Activated T-cell treated with anti-CD3 and anti-CD28 coated beads, Interleukin-2, amount 50 U/mL, for 24 hours (primary cell): Measurements from ENCODE around the gene NRXN3.

Experiments used
- DNase-seq: peaks from one replicate; pipeline ENCODE4 v3.0.0-alpha.2; 2020
- H3K27ac Mint-ChIP-seq: 2 replicates; pipeline ENCODE4 v1.8.0; 2020; ENCODE audit warnings: mild to moderate bottlenecking, mixed read lengths
- H3K27me3 Mint-ChIP-seq: 2 replicates; pipeline ENCODE4 v1.8.0; 2020; ENCODE audit warnings: mixed read lengths
- H3K36me3 Mint-ChIP-seq: 2 replicates; pipeline ENCODE4 v1.8.0; 2020; ENCODE audit warnings: low read depth, mixed read lengths
- H3K4me1 Mint-ChIP-seq: 2 replicates; pipeline ENCODE4 v1.8.0; 2020; ENCODE audit warnings: low read depth, mixed read lengths
- H3K4me3 Mint-ChIP-seq: 2 replicates; pipeline ENCODE4 v1.8.0; 2020; ENCODE audit warnings: mild to moderate bottlenecking, moderate library complexity, mixed read lengths
- H3K9me3 Mint-ChIP-seq: 2 replicates; pipeline ENCODE4 v1.8.0; 2020; ENCODE audit warnings: mixed read lengths

Gene NRXN3

DNA sequence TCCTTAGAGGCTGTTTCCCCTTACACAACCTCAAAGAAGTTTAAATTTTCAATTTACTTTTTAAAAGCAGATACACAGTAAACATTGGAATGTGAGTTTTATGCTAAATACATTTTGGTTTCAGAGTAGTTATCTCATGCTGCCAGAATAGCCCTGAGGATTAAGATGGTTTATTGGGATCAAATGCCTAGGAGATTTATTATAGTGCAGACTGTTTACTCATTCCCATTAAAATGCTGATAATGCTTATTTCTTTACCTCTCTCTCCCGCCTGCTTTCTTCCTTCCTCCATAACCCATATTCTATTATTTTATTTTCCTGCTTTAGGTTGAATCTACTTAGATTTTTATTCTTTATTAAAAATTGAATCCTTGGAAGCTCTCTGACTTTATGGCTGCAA, 1701.0 kb downstream of the NRXN3 start:
- no peak overlapping the region for H3K4me3 Mint-ChIP-seq
- H3K36me3 Mint-ChIP-seq, result no peaks in the 10 kb centered on the region
- no peaks in the 10 kb centered on the region for H3K27me3 Mint-ChIP-seq
- no peak for DNase-seq
- H3K9me3 Mint-ChIP-seq, result no peaks in the 10 kb centered on the region
- H3K27ac Mint-ChIP-seq, result no peak overlapping the region
- no peaks in the 10 kb centered on the region for H3K4me1 Mint-ChIP-seq

DNA sequence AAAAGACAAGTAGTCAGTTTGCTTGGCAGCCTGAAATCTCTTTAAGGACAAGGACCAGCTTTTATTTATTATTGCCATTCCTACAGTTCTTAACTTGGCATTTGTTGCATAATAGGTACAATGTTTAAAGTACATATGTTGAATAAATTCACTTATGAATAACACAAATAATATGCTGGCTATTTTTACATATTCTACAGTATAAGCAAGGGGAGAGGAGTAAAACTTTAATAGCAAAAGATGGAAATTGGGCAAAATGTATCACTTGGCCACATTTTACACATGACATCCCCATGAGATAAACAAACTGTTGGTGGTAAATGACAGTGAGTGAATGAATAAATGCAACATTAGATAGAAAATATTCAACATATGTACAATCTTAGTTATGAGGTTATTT, 1708.1 kb downstream of the NRXN3 start:
- Mint-ChIP-seq H3K27me3 (no peaks in the 10 kb centered on the region), H3K9me3 (peaks cover 5% of the 10 kb centered on the region), H3K4me1 (no peaks in the 10 kb centered on the region), H3K4me3 (no peak overlapping the region), H3K27ac (no peak overlapping the region), H3K36me3 (no peaks in the 10 kb centered on the region)
- DNase-seq, result no peak

DNA sequence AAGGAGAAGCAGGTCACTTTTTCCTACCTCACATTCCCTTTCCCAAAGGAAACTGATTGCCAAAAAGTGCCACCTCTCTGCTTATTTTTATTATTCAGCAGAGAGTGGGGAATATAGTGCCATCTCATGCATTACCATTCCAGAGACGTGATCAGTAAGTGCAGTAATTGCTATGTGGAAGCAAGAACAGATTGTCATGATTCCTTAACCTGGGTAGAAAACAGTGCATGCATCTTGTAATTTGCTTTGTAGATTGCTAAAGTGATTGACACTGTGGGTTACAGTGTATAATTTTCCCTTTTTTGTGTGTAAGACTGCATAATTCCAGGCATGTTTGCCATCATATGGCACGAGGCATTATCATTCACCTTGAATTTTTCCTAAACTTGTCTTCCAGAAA, 1708.6 kb downstream of the NRXN3 start:
- no peak for DNase-seq
- Mint-ChIP-seq H3K36me3 (no peaks in the 10 kb centered on the region), H3K9me3 (peaks cover 5% of the 10 kb centered on the region), H3K27me3 (no peaks in the 10 kb centered on the region), H3K27ac (no peak overlapping the region), H3K4me1 (no peaks in the 10 kb centered on the region), H3K4me3 (no peak overlapping the region)

DNA sequence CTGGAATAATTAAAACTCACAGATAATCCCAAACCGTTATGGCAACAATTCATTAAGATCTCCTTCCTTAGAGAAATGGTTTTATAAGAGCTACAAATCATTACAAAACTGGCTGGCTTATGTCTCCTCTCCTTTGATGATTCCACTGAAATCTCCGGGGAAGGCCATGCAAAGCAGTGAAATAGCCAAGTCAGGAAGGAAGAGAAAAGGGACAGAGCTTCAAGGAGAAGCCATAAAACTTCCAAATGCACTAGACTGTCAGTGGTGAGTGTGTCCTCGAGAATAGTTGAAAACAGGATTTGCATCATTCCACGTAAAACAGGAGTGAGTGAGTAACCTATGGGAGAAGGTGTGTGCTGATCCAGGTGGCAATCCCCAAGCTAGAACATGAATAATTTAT, 1711.1 kb downstream of the NRXN3 start:
- no peak overlapping the region for H3K4me3 Mint-ChIP-seq
- no peaks in the 10 kb centered on the region for H3K36me3 Mint-ChIP-seq
- H3K9me3 Mint-ChIP-seq, result peaks cover 4% of the 10 kb centered on the region
- H3K27ac Mint-ChIP-seq, result no peak overlapping the region
- H3K27me3 Mint-ChIP-seq, result no peaks in the 10 kb centered on the region
- DNase-seq, result no peak
- H3K4me1 Mint-ChIP-seq, result no peaks in the 10 kb centered on the region

- H3K27me3 Mint-ChIP-seq, result no peaks in the 10 kb centered on the region
- no peaks in the 10 kb centered on the region for H3K4me1 Mint-ChIP-seq
- H3K27ac Mint-ChIP-seq, result no peak overlapping the region
These were observed 1720.4 kb downstream of the NRXN3 start for GRCh38 chr14:79890527-79890926.

GRCh38 chr14:79896009-79896408, 1725.8 kb downstream of the NRXN3 start:
- Mint-ChIP-seq H3K4me1 (no peaks in the 10 kb centered on the region), H3K4me3 (no peak overlapping the region), H3K36me3 (no peaks in the 10 kb centered on the region), H3K27me3 (no peaks in the 10 kb centered on the region), H3K27ac (no peak overlapping the region), H3K9me3 (peaks cover 2% of the 10 kb centered on the region)
- no peak for DNase-seq

More at GRCh38 chr14:79890527-79890926, 1720.4 kb downstream of the NRXN3 start:
- no peak for DNase-seq
- H3K4me3 Mint-ChIP-seq, result no peak overlapping the region
- no peaks in the 10 kb centered on the region for H3K9me3 Mint-ChIP-seq
- no peaks in the 10 kb centered on the region for H3K36me3 Mint-ChIP-seq

DNA sequence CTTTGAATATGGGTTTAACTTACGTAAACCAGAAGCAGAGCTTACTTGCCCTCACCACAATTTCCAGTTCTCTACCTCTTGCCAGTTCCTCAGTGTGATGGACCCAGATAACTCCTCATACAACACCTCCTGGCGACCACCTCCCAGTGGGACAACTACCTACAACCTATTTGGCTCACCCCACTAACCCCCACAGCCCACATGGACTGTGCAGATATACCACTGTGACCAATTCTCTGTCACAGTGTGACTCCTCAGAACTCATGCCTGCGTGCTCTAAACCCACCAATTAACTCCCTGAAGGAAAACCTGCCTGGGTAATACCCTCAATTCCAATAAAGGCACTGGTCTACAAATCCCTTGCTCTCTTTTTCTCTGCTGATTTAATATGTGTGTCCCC, 1729.4 kb downstream of the NRXN3 start:
- Mint-ChIP-seq H3K27me3 (no peaks in the 10 kb centered on the region), H3K27ac (no peak overlapping the region), H3K4me3 (no peak overlapping the region), H3K4me1 (no peaks in the 10 kb centered on the region), H3K9me3 (peaks cover 6% of the 10 kb centered on the region), H3K36me3 (no peaks in the 10 kb centered on the region)
- no peak for DNase-seq

GRCh38 chr14:79904497-79904896, 1734.3 kb downstream of the NRXN3 start:
- peaks cover 4% of the 10 kb centered on the region for H3K9me3 Mint-ChIP-seq
- no peak overlapping the region for H3K4me3 Mint-ChIP-seq

GRCh38 chr14:79906994-79907393, 1736.8 kb downstream of the NRXN3 start:
- Mint-ChIP-seq H3K36me3 (no peaks in the 10 kb centered on the region), H3K9me3 (peaks cover 6% of the 10 kb centered on the region), H3K4me3 (no peak overlapping the region), H3K27me3 (no peaks in the 10 kb centered on the region), H3K27ac (no peak overlapping the region), H3K4me1 (no peaks in the 10 kb centered on the region)
- no peak for DNase-seq

More at GRCh38 chr14:79904497-79904896, 1734.3 kb downstream of the NRXN3 start:
- H3K36me3 Mint-ChIP-seq, result no peaks in the 10 kb centered on the region
- no peak overlapping the region for H3K27ac Mint-ChIP-seq
- no peaks in the 10 kb centered on the region for H3K4me1 Mint-ChIP-seq
- no peaks in the 10 kb centered on the region for H3K27me3 Mint-ChIP-seq
- no peak for DNase-seq

DNA sequence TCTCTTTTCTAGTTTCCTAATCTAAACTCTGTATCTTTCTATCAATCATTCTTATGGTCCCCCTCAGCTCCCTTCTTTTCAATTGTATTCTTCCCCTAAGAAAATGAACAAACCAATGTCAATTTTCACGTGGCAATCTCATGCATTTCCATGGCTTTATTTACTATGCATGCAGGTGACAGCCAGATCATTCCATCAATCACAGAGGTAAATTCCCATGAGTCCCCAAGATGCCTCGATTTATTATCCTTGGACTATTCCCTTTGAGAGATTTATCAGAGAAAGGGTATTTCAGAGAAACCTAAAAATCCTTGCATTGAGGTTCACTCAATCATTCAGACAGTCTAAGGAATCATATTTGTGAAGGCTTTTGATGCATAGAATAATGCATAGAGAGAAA, 1739.9 kb downstream of the NRXN3 start:
- Mint-ChIP-seq H3K9me3 (peaks cover 15% of the 10 kb centered on the region), H3K27ac (no peak overlapping the region), H3K36me3 (no peaks in the 10 kb centered on the region), H3K4me3 (no peak overlapping the region), H3K4me1 (no peaks in the 10 kb centered on the region), H3K27me3 (no peaks in the 10 kb centered on the region)
- no peak for DNase-seq

- peaks cover 15% of the 10 kb centered on the region for H3K9me3 Mint-ChIP-seq
- H3K27me3 Mint-ChIP-seq, result no peaks in the 10 kb centered on the region
- H3K27ac Mint-ChIP-seq, result no peak overlapping the region
- no peaks in the 10 kb centered on the region for H3K4me1 Mint-ChIP-seq
- H3K36me3 Mint-ChIP-seq, result no peaks in the 10 kb centered on the region
- DNase-seq, result no peak
- no peak overlapping the region for H3K4me3 Mint-ChIP-seq
These were observed 1741.6 kb downstream of the NRXN3 start for GRCh38 chr14:79911744-79912143.

DNA sequence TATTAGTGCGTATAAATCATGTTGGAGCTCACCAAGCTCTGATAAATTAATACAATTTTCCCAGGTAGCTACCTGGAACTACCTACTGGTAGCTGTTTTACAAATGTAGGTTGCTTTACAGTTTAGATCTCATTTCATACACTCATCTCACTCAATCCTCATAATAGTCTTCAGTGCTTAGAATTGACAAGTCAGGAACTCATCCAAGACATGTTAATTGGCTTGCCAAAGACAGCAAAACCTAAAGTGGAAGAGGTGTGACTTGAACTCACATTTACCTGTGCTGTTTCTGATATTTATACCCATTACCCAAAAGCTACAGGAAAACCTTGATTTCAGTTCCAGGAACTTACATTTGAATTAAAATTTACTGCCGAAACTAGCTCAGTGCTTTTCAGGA, 1744.4 kb downstream of the NRXN3 start:
- no peak overlapping the region for H3K27ac Mint-ChIP-seq

GRCh38 chr14:79915406-79915805, 1745.2 kb downstream of the NRXN3 start:
- Mint-ChIP-seq H3K4me3 (no peak overlapping the region), H3K9me3 (peaks cover 22% of the 10 kb centered on the region), H3K27ac (no peak overlapping the region), H3K4me1 (no peaks in the 10 kb centered on the region), H3K27me3 (no peaks in the 10 kb centered on the region), H3K36me3 (no peaks in the 10 kb centered on the region)
- DNase-seq, result no peak

More for the DNA sequence above, 1744.4 kb downstream of the NRXN3 start:
- Mint-ChIP-seq H3K36me3 (no peaks in the 10 kb centered on the region), H3K4me3 (no peak overlapping the region), H3K9me3 (peaks cover 22% of the 10 kb centered on the region), H3K27me3 (no peaks in the 10 kb centered on the region), H3K4me1 (no peaks in the 10 kb centered on the region)
- no peak for DNase-seq

DNA sequence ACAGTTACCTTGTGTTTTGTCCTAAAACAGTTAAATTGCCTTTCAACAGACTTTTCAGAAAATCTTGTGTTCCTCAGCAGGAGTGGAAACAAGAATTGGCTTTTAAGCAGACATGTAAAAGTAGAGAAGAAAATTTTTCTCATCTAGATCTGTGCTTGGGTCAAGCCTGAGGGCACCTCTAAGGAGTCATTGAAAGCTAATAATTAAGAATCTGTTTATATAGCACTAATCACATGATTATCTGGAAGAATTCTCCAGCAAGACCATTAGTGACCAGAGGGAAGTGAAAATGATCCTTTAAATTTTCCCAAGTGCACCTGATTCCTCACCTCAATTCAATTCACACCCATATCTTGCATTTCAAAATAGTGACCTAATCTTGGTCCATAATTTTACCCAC, 1746.1 kb downstream of the NRXN3 start:
- H3K9me3 Mint-ChIP-seq, result peaks cover 19% of the 10 kb centered on the region
- no peak overlapping the region for H3K27ac Mint-ChIP-seq
- no peaks in the 10 kb centered on the region for H3K4me1 Mint-ChIP-seq
- no peak overlapping the region for H3K4me3 Mint-ChIP-seq
- no peak for DNase-seq
- H3K36me3 Mint-ChIP-seq, result no peaks in the 10 kb centered on the region
- no peaks in the 10 kb centered on the region for H3K27me3 Mint-ChIP-seq

- DNase-seq, result no peak
- H3K9me3 Mint-ChIP-seq, result peaks cover 19% of the 10 kb centered on the region
- no peaks in the 10 kb centered on the region for H3K4me1 Mint-ChIP-seq
- H3K27ac Mint-ChIP-seq, result no peak overlapping the region
- H3K27me3 Mint-ChIP-seq, result no peaks in the 10 kb centered on the region
- no peak overlapping the region for H3K4me3 Mint-ChIP-seq
- H3K36me3 Mint-ChIP-seq, result no peaks in the 10 kb centered on the region
These were observed 1746.7 kb downstream of the NRXN3 start for GRCh38 chr14:79916892-79917291.
